Activated T-cell treated with anti-CD3 and anti-CD28 coated beads for 24 hours (primary cell): ENCODE results near the gene FAM32A.
"Not testable (repeated sequence)": the region's sequence is repeated elsewhere in the genome, so short reads cannot be mapped to it uniquely, and the experiment has no call there.

Experiments
- DNase-seq: peaks from one replicate; pipeline ENCODE4 v3.0.0-alpha.2; 2020; ENCODE audit warnings: low read depth

Gene FAM32A

DNA sequence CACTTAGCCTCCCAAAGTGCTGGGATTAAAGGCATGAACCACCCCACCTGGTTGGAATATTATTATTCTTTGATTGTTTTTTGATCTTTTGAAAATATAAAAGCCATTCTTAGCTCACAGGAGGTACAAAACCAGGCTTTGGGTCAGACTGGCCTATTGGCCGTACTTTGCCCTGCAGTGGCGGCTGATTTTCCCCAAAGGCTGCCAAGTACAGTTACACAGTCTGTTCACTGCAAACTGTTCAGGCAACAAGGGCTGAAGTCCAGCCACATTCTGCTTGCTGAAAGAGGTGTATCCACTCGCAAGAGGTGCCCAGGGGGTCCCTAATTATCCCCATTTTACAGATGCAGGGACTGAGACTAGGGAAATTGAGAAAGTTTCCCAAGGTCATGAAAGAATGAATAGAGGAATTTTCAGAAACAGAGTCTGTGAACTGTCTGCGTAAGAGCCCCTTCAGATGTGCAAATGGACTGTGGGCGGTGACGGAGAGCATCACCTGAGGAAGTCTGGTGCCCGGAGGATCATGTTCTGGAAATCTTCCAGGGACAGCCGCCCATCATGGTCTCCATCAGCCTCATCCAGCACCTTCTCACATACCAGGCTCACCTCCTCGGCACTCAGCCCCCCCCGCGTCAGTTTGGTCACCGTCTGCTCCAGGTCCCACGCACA lies 20.9 kb upstream of the FAM32A start:
- no peak for DNase-seq

DNA sequence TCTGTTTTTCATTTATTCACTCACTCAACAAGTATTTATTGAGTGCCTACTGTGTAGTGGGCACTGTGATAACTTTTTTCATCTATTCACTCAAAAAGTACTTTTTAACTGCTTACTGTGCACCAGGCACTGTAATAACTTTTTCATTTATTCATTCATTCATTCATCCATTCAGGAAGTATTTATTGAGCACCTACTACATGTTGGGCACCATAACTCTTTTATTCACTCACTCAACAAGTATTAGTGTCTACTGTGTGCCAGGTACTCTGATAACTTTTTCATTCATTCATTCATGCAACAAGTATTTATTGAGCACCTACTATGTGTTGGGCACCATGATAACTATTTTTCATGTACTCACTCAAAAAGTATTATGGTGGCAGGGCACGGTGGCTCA lies 18.8 kb upstream of the FAM32A start:
- DNase-seq, result no peak

- no peak for DNase-seq
Measured at GRCh38 chr19:16167055-16167454, 18.2 kb upstream of the FAM32A start.

- no peak for DNase-seq
Measured at GRCh38 chr19:16168465-16169081, 16.6 kb upstream of the FAM32A start.

- DNase-seq, result no peak
Measured at GRCh38 chr19:16170134-16170533, 15.1 kb upstream of the FAM32A start.

DNA sequence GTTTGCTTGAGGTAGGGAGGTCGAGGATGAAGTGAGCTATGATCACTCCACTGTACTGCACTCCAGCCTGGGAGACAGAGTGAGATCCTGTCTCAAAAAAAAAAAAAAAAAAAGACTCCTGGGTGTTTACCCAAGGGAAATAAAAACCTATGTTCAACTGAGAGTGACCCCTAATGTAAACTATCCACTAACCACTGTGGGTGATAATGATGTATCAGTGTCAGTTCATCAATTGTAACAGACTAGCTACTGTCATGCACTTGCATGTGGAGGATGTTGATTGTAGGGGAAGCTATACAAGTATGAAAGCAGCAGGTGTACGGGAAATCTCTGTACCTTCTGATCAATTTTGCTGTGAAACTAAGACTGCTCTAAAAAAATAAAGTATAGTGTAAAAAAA lies 9.3 kb upstream of the FAM32A start:
- no peak for DNase-seq

DNA sequence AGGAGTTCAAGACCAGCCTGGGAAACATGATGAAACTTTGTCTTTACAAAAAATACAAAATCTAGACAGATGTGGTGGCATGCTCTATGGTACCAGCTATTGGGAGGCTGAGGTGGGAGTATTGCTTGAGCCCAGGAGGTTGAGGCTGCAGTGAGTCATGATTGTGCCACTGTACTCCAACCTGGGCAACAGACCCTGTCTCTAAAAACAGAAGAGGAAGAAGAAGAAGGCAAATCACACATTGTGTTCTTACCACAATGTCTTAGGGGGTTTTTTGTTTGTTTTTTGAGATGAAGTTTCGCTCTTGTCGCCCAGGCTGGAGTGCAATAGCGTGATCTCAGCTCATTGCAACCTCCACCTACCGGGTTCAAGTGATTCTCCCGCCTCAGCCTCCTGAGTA lies 6.3 kb upstream of the FAM32A start:
- DNase-seq, result not testable (repeated sequence)

DNA sequence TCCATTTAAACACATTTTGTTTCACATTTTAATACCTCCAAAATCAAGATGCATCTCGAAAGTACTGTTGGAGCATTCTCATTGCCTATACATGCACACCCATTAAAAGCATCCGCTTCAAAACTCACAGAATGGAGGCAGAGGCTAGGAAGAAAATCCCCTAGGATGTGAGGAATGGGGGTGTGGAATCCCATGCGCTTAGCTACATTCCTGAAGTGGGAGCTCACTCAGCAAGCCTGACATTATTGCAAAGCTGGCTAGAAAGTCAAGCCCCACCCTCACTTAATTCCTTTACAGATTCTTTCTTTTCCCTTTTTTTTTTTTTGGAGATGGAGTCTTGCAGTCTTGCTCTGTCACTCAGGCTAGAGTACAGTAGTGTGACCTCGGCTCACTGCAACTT lies 4.6 kb upstream of the FAM32A start:
- no peak for DNase-seq

DNA sequence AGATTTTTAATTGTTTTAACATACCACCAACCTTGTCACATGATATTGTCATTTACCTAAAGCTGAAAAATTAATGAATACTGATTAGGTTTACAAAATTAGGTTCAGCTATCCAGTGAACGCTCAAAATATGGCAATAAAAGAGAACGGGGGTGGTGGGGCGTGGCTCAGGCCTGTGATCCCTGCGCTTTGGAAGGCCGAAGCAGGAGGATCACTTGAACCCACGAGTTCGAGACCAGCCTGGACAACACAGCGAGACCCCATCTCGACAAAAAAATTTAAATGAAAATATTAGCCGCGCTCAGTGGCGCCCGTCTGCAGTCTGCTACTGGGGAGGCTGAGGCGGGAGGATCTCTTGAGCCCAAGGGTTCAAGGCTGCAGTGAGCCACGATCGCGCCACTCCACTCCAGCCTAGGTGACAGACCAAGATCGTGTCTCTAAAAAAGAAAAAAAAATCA lies 516 bp upstream of the FAM32A start:
- DNase-seq, result no peak

- DNase-seq, result no peak
Measured at GRCh38 chr19:16185768-16186123, 536 bp downstream of the FAM32A start.

DNA sequence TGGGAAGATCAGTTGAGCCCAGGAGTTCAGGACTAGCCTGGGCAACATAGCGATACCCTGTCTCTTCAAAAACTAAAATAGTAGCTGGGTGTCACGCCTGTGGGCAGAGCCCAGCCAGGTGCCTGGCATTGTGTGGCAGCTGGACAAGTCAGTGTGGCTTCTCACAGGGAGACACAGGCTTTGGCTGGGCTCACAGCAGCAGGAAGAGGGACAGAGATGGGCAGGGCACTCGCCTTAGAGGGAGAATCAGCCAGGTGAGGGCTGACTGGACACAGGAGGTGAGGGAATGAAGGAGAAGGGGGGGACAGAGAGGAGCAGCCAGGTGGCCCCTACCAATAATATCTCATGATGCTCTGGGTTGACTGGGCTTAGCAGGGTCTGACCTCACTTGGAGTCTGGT lies 3.3 kb downstream of the FAM32A start:
- no peak for DNase-seq

DNA sequence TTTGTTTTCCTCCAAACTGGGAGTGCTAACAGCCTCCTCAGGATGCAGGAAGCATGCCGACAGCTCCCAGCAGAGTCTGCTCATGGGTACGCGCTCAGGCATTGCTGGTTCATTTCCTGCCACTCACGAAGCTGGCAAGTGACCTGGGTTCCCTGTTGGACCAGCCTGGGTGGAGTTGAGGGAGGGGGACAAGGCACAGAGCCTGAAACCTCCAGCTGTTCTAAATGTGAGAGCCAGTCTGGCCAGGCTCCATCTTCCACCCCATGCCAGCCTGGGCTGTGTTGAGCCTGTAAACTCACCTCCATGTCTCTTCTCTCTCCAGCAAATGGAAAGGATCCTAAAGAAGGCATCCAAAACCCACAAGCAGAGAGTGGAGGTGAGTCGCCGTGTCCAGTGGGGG lies 5.0 kb downstream of the FAM32A start:
- no peak for DNase-seq

DNA sequence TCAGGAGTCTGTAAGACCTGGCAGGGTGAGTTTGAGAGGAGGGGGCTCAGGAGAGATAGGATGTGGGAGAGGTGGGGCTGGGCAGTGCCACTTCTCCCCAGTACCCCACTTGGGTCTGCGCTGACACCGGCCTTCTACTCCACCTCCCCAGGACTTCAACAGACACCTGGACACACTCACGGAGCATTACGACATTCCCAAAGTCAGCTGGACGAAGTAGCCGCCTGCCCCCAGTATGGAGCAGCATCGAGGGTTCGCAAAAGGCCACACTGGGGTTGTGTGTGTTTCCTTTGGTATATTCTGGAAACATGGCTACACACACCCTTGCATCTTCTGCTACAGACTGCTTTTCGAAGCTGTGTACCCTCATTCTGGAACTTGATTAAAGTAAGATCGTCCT lies 5.5 kb downstream of the FAM32A start:
- no peak for DNase-seq

GRCh38 chr19:16191216-16191908 lies 6.2 kb downstream of the FAM32A start:
- DNase-seq, result no peak

- DNase-seq, result no peak
Measured at GRCh38 chr19:16193466-16193865, 8.3 kb downstream of the FAM32A start.

DNA sequence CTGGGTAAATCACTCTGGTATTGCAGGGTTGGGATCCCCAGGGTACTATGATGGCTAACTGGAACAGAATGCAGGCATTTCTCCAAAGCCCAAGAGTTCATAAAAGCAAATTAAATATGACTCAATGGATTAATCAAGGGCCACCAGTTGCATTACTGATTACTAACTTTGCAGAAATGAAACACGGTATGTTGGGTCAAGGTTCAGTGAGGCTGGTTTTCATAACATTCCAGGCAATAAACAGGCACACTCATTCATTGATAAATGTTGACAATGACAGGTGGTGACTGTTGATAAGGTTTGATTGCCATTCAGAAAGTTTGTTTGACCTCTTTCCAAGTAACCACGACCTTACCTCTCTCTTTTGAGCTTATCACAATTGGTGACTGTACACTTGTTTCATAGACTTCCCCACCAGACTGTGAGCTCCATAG lies 12.0 kb downstream of the FAM32A start:
- DNase-seq, result no peak

GRCh38 chr19:16197622-16198369 lies 12.6 kb downstream of the FAM32A start, which contains the start of gene AP1M1:
TSS of gene AP1M1 (plus strand) at chr19:16197911. CDS start at chr19:16198027, 116 bp downstream.
- DNase-seq, result peak; percentile 98

DNA sequence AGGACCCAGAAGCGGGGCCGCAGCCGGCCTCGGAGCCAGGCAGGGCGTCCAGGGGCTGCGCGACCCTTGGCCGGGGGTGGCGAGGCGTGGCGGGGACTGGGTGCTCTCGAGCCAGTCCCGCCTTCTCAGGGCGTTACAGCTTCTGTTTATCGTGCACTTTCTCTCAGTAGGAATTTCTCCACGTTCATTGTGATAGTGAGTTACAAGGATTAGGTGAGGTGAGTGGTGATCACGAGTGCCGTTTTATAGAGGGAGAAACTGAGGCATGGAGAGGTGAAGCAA lies 13.1 kb downstream of the FAM32A start:
- DNase-seq, result no peak

DNA sequence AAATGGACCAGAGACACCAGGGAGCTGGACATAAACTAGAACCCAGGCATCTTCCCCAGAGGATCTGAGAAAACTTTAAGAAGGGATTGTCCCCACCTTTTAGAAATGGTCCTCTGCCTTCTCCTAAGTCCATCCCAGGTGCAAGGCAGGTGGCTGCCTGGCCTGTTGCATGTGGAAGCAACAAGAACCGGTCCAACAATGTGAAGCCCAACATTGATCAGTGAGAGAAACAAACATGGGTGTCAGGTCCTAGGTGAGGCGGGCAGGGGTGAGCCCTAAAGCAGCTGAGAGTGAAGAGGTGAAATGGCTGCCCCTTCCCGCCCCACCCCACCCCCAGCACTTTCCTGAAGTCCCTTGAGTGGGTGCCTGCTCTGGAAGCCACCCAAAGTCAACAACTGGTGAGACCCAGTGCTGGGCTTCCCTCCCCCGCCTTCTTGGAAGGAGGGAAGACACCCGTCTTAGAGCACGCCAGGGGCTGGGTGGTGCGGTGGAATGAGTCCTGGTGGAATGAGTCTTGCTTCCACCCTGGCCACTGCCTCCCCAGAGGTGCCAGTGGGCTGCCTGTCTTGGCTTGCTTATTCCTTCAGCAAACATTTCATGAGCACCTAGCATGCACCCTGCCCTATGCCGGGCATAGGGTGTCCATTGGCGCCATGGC lies 14.2 kb downstream of the FAM32A start:
- no peak for DNase-seq

DNA sequence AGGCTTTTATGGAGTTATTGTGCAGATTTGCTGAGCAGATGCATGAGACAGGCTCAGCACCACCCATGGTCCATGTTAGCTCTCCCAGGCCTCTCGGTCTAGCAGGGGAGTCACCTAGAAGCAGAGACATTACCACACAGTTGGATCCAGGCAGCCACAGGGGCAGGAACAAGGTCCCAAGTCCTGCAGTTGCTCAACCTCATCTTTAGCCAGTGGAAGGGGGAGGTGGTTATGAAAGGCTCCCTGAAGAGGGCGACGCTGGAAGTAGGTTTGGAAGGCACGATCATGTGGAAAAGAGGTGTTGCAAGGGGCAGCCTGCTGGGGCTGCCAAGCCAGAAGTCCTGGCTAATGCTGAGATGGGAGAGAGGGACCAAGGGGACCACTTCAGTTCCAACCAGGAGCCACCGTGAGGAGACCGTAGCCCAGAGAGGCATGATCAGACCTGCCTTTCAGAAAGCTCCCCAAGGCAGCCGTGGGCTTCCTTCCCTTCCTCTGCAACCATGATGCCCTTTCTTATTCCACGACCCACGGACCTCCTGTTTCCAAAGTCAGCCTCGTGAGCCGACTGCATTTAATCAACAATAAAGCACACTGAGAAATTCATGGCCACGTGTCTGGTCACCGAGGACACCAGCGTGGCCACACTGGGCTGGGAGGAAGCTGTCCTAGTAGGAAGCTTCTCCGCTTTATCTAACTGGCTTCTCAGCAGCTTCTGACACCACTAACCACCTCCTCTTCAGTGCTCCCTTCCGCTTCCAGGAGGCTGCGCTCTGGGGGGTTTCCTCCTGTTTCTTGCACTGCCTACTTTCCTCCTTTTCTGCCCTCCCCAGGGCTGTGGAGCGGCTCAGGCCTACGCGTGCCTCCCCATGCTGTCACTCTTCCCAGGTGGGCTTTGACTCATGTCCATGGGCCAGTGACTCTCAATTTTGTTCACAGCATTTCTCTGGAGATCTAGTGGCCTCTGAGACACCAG lies 15.1 kb downstream of the FAM32A start:
- DNase-seq, result no peak

DNA sequence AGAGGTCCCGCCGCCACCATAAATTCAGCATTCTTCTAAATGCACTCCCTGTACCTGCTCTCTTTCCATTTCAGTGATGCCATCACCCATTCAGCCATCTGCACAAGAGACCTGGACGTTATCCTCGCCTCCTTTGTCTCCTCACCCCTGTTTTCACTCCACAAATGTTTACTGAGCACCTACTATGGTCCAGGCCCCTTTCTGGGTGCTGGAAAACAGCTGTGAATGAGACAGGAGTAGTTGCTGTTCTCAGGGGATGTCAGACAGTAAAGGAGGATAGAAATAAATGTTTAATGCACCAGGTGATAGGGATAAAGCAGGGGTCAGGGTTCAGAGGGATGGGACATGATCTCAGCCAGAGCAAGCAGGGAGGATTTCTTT lies 15.8 kb downstream of the FAM32A start:
- no peak for DNase-seq
